SU-DHL-6 (cell line): ENCODE results near the gene SEMA3C.

Experiments used
- H2AFZ ChIP-seq: fragments of 200-600 bp; sonication (generic); 2 replicates; pipeline ENCODE4 v1.6.1; 2014; ENCODE audit warnings: low read depth, mild to moderate bottlenecking, moderate library complexity, mixed read lengths, antibody characterized with exemption, low read length; ENCODE audit not compliant: severe bottlenecking
- H3F3A ChIP-seq: fragments of 200-600 bp; shearing (Covaris generic); 2 replicates; pipeline ENCODE4 v1.6.0; 2016; ENCODE audit warnings: antibody characterized with exemption, mild to moderate bottlenecking; ENCODE audit not compliant: insufficient read depth
- H3K27ac ChIP-seq: fragments of 200-600 bp; sonication (generic); 2 replicates; pipeline ENCODE4 v1.5.1; 2016; ENCODE audit warnings: low read depth, mild to moderate bottlenecking, low read length, moderate library complexity, mixed read lengths
- H3K27me3 ChIP-seq: fragments of 200-600 bp; sonication (generic), shearing (Covaris generic); 2 replicates; pipeline ENCODE4 v1.6.0; 2014; ENCODE audit warnings: mild to moderate bottlenecking, low read length
- H3K36me3 ChIP-seq: fragments of 200-600 bp; sonication (generic); 2 replicates; pipeline ENCODE4 v1.6.1; 2014; ENCODE audit warnings: mild to moderate bottlenecking, low read length, mixed read lengths
- H3K4me2 ChIP-seq: fragments of 300-600, 200-600 bp; shearing (Covaris generic), sonication (generic); 2 replicates; pipeline ENCODE4 v1.6.0; 2014; ENCODE audit warnings: low read length, low read depth, mild to moderate bottlenecking; ENCODE audit not compliant: poor library complexity, severe bottlenecking
- H3K4me3 ChIP-seq: fragments of 200-600 bp; sonication (generic); 2 replicates; pipeline ENCODE4 v1.5.1; 2014; ENCODE audit warnings: antibody characterized with exemption, low read length, mild to moderate bottlenecking, mixed read lengths; ENCODE audit not compliant: insufficient read depth, poor library complexity, severe bottlenecking
- H3K79me2 ChIP-seq: fragments of 200-600 bp; sonication (generic); 2 replicates; pipeline ENCODE4 v1.6.1; 2014; ENCODE audit warnings: mild to moderate bottlenecking, low read length, moderate library complexity; ENCODE audit not compliant: insufficient read depth
- H3K9ac ChIP-seq: fragments of 200-600 bp; sonication (generic); 2 replicates; pipeline ENCODE4 v1.7.0; 2014; ENCODE audit warnings: mild to moderate bottlenecking, low read length
- H3K9me2 ChIP-seq: fragments of 200-600 bp; sonication (generic); replicated peaks from 2 replicates; pipeline ENCODE4 v1.6.1; 2014; ENCODE audit warnings: low read length; ENCODE audit not compliant: insufficient read depth
- H3K9me3 ChIP-seq: fragments of 200-600 bp; sonication (generic); 2 replicates; pipeline ENCODE4 v1.6.1; 2014; ENCODE audit warnings: low read length, mixed read lengths; ENCODE audit not compliant: insufficient read depth
- H4K20me1 ChIP-seq: fragments of 200-600 bp; sonication (generic); 2 replicates; pipeline ENCODE4 v1.6.1; 2014; ENCODE audit warnings: low read depth, mild to moderate bottlenecking, antibody characterized with exemption, low read length, moderate library complexity, mixed read lengths
- CTCF ChIP-seq: fragments of 200-600 bp; sonication (generic); IDR thresholded peaks from one replicate; pipeline ENCODE4 v1.5.1; 2017; ENCODE audit warnings: antibody characterized with exemption, mild to moderate bottlenecking, low read length, moderate library complexity; ENCODE audit not compliant: insufficient read depth, poor library complexity, severe bottlenecking
- EZH2phosphoT487 ChIP-seq: fragments of 200-600 bp; sonication (generic), shearing (Covaris generic); conservative IDR thresholded peaks from 2 replicates; pipeline ENCODE4 v1.6.1; 2018; ENCODE audit warnings: mild to moderate bottlenecking, antibody characterized with exemption, low read length, moderate library complexity, mixed read lengths

SEMA3C gene

GRCh38 chr7:80720146-80720545, 198.7 kb downstream of the SEMA3C start:
- no peak overlapping the region for H3K4me2 ChIP-seq
- no peak overlapping the region for H3K27ac ChIP-seq
- no peaks in the 10 kb centered on the region for H3F3A ChIP-seq

GRCh38 chr7:80719261-80719660, 199.6 kb downstream of the SEMA3C start:
- H3K9me2 ChIP-seq, result no peaks in the 10 kb centered on the region
- TF ChIP-seq EZH2phosphoT487, result no peak
- TF ChIP-seq CTCF, result no peak
- H3K4me3 ChIP-seq, result no peak overlapping the region
- H3F3A ChIP-seq, result no peaks in the 10 kb centered on the region
- no peaks in the 10 kb centered on the region for H4K20me1 ChIP-seq
- no peaks in the 10 kb centered on the region for H3K27me3 ChIP-seq
- H3K27ac ChIP-seq, result no peak overlapping the region
- H2AFZ ChIP-seq, result no peak overlapping the region
- no peaks in the 10 kb centered on the region for H3K9me3 ChIP-seq
- H3K79me2 ChIP-seq, result no peaks in the 10 kb centered on the region
- H3K36me3 ChIP-seq, result no peaks in the 10 kb centered on the region
- H3K9ac ChIP-seq, result no peak overlapping the region
- H3K4me2 ChIP-seq, result no peak overlapping the region

More at GRCh38 chr7:80720146-80720545, 198.7 kb downstream of the SEMA3C start:
- Histone ChIP-seq H3K4me3 (no peak overlapping the region), H3K9me3 (no peaks in the 10 kb centered on the region), H3K36me3 (no peaks in the 10 kb centered on the region), H4K20me1 (no peaks in the 10 kb centered on the region), H3K9me2 (no peaks in the 10 kb centered on the region), H2AFZ (no peak overlapping the region), H3K9ac (no peak overlapping the region), H3K27me3 (no peaks in the 10 kb centered on the region), H3K79me2 (no peaks in the 10 kb centered on the region)
- TF ChIP-seq CTCF (no peak), EZH2phosphoT487 (no peak)

GRCh38 chr7:80711531-80711930, 207.3 kb downstream of the SEMA3C start:
- Histone ChIP-seq H3F3A (no peaks in the 10 kb centered on the region), H3K4me3 (no peak overlapping the region), H3K36me3 (no peaks in the 10 kb centered on the region), H3K9me2 (no peaks in the 10 kb centered on the region), H3K27ac (no peak overlapping the region), H3K79me2 (no peaks in the 10 kb centered on the region), H3K27me3 (no peaks in the 10 kb centered on the region), H2AFZ (no peak overlapping the region), H3K9me3 (no peaks in the 10 kb centered on the region), H3K4me2 (no peak overlapping the region), H3K9ac (no peak overlapping the region), H4K20me1 (no peaks in the 10 kb centered on the region)
- TF ChIP-seq EZH2phosphoT487, result no peak
- TF ChIP-seq CTCF, result no peak

GRCh38 chr7:80708123-80708522, 210.7 kb downstream of the SEMA3C start:
- TF ChIP-seq CTCF (no peak), EZH2phosphoT487 (no peak)
- Histone ChIP-seq H3K36me3 (no peaks in the 10 kb centered on the region), H3K4me2 (no peak overlapping the region), H3K4me3 (no peak overlapping the region), H3K79me2 (no peaks in the 10 kb centered on the region), H3K9me2 (no peaks in the 10 kb centered on the region), H3K9me3 (no peaks in the 10 kb centered on the region), H3K27me3 (no peaks in the 10 kb centered on the region), H3K27ac (no peak overlapping the region), H3F3A (no peaks in the 10 kb centered on the region), H3K9ac (no peak overlapping the region), H4K20me1 (no peaks in the 10 kb centered on the region), H2AFZ (no peak overlapping the region)
